Activated CD4-positive, alpha-beta T cell treated with anti-CD3 and anti-CD28 coated beads, Interleukin-2, amount 50 U/mL, for 16 hours (primary cell): ENCODE measurements around the gene TRIM44.
"Not testable (repeated sequence)": the region's sequence is repeated elsewhere in the genome, so short reads cannot be mapped to it uniquely, and the experiment has no call there.

Experiments used
- DNase-seq: peaks from one replicate; pipeline ENCODE4 v3.0.0-alpha.2; 2020

Gene TRIM44

DNA sequence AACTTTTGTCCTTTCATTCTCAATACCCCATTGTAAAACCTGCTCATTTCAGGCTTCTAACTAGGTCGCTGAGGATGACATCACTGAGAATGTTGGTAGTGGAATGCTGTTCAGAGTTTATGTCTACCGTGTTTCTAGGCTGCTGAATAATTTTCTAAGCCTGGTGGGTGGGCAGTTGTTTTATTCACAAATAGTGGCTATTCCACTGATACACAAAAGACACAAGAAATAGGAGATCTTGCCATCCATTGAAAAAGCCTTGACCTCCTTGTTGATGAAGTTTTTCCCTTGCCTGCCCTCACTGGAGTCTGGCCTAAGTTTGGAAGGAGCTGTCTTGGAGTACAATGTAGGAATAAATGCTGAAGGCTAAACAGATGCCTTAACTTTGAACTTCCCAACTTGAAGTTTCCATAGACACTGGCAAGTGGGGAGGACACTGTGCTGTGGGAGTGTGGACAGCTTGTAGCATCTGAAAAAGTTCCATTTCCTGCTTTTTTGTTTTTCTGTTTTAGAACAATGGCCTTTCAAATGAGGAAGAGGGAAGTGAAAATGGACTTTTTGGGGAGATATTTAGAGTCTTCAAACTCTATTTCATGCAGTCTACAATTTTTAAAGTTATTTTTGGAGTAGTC lies 59.2 kb downstream of the TRIM44 start:
- DNase-seq: no peak

GRCh38 chr11:35722641-35723040 lies 60.1 kb downstream of the TRIM44 start:
- no peak for DNase-seq

GRCh38 chr11:35723493-35723892 lies 60.9 kb downstream of the TRIM44 start:
- DNase-seq: no peak

DNA sequence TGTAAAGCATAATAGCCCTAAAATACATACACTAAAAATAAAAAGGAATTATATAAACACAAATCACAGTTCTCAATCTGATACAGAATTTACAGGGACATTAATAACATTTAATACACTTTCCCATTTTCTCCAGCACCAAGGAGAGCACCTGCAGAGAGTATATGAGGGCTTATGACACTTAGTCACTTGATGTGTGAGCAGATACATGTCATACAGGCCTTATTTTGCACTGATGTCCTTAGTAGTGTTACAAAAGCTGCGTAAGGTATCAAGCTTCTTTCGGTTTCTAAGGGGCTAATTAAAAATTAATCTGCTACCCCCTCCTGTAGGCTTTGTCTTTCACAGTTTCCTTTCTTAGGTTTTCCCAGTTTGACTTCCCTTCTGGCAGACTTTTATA lies 61.3 kb downstream of the TRIM44 start:
- no peak for DNase-seq

DNA sequence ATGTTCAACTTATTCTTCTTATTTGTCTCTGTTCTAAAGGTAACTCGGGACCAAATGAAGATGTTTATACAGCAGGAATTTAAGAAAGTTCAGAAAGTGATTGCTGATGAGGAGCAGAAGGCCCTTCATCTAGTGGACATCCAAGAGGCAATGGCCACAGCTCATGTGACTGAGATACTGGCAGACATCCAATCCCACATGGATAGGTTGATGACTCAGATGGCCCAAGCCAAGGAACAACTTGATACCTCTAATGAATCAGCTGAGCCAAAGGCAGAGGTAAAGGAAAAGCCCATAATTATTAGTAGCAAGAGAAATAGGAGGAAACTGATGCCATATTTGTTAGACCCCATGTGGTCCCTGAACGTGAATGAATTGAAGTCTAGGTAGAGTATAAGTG lies 63.3 kb downstream of the TRIM44 start:
- DNase-seq: no peak

DNA sequence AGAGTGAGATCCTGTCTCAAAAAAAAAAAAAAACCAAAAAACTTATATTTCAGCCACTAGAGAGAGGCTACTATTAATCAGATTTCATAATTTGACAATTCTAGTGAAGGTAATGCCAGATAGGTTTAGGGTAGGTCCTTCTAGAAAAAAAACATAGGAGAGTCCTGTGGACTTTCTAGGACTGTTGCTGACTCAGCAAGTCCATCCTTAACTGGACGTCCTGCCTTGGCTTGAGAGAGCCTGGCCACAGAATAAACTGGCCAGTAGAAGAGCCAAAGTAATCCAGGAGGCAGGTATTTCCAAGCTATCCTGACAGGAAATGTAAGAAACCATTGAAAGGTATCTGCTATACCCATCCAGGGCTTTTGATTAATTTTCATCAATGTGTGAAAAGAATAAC lies 64.6 kb downstream of the TRIM44 start:
- DNase-seq: no peak

GRCh38 chr11:35730254-35730653 lies 67.7 kb downstream of the TRIM44 start:
- DNase-seq: no peak

- no peak for DNase-seq
Observed at GRCh38 chr11:35734669-35735410, 72.3 kb downstream of the TRIM44 start.

GRCh38 chr11:35735411-35735810 lies 72.8 kb downstream of the TRIM44 start:
- DNase-seq: no peak

DNA sequence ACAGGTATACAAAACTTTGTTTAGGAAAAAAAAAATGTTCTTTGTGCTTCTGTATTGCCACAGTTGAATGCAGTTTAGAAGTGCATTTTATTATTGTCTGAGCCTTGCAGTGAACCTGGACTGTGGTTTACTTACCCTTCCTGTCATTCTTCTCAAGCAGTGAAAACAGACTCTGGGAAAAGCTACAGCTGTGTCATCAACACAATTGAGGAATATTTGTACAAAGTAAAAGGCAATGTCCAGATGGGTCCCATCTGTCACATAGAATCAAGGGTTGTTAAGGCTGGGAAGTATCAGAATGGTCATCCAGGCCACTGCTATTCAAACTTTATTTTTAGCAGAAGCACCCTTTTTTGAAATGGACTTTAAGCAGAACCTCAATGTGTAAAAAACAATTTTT lies 73.3 kb downstream of the TRIM44 start:
- no peak for DNase-seq

- no peak for DNase-seq
Observed at GRCh38 chr11:35736952-35737351, 74.4 kb downstream of the TRIM44 start.

- no peak for DNase-seq
Observed at GRCh38 chr11:35740061-35740799, 77.7 kb downstream of the TRIM44 start.

GRCh38 chr11:35742707-35743454 lies 80.3 kb downstream of the TRIM44 start:
- DNase-seq: no peak

DNA sequence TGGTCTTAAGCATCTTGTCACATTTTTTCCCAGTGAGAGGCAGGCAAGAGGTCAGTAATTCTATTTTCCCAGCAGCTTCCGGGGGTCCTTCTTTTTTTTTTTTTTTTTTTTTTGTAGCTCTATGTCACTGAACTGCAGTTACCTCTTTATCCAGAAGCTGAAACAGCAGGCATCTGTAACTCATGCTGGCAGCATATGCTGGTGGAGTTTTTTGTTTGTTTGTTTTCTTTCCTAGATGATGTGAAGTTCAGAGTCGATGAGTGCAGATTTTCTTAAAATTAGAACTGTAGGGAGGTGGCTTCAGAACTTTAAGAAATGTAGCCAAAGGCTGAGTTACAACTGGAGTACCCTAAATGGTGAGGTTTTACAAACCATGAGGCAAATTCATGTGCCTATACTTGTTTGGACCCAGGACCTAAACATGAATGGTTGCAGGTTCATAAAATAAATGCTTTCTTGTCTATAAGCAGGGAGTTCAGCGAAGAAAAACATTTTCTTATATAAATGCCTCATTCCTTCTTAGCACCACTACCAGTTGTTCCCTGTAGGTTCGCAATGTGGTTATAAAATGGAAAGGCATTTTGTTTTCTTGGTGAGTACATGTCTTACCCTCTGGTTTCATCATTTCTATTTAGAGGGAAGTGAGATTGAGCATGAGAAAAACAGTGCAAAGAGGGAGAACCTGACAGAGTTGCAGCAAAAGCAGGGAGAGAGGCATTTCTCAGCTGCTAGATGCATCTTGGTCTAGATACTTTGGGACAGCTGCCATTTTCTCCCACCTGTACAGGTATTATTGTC lies 84.0 kb downstream of the TRIM44 start:
- no peak for DNase-seq

- no peak for DNase-seq
Observed at GRCh38 chr11:35747668-35748067, 85.1 kb downstream of the TRIM44 start.

- DNase-seq: no peak
Observed at GRCh38 chr11:35748644-35749043, 86.1 kb downstream of the TRIM44 start.

GRCh38 chr11:35750315-35750714 lies 87.7 kb downstream of the TRIM44 start:
- DNase-seq: no peak

- no peak for DNase-seq
Observed at GRCh38 chr11:35750981-35751663, 88.5 kb downstream of the TRIM44 start.

- no peak for DNase-seq
Observed at GRCh38 chr11:35751664-35752061, 89.1 kb downstream of the TRIM44 start.

DNA sequence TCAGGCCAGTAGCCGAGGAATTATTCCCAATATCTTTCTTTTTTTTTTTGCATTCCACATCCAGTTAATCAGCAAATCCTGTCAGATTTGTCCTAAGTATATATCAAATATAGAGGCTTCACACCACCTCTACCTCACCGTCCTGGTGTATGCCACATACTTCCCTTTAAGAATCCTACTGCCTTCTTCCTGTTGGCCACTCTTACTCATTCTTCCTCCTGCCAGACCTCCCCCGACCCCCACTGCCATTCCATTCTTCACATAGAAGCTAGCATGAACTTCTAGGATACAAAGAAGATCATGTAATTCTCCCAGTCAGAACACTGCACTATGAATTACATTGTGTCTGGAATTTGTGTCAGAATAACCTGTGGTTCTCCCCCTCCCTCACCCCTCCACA lies 89.5 kb downstream of the TRIM44 start:
- DNase-seq: no peak

GRCh38 chr11:35753573-35753972 lies 91.0 kb downstream of the TRIM44 start:
- not testable (repeated sequence) for DNase-seq

DNA sequence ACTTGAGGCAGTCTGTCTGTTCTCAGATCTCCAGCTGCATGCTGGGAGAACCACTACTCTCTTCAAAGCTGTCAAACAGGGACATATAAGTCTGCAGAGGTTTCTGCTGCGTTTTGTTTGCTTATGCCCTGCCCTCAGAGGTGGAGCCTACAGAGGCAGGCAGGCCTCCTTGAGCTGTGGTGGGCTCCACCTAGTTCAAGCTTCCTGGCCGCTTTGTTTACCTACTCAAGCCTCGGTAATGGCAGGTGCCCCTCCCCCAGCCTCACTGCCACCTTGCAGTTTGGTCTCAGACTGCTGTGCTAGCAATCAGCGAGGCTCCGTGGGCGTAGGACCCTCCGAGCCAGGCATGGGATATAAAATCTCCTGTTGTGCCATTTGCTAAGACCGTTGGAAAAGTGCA lies 97.4 kb downstream of the TRIM44 start:
- DNase-seq: not testable (repeated sequence)
